ENCODE data around the gene MYH16.

- no peak for TF ChIP-seq CTCF (IDR thresholded peaks at IDR 0.05; ENCODE audit: low read depth, low read length)
- TF ChIP-seq POLR2A (IDR thresholded peaks at IDR 0.05; ENCODE audit: extremely low read depth, insufficient read length): no peak
- TF ChIP-seq MAX (IDR thresholded peaks at IDR 0.05; ENCODE audit: low read depth, low read length): no peak
Observed at GRCh38 chr7:99311702-99312101, 39.1 kb downstream of the MYH16 start.
